Measurements from ENCODE around the gene RPS6KC1.

DNA sequence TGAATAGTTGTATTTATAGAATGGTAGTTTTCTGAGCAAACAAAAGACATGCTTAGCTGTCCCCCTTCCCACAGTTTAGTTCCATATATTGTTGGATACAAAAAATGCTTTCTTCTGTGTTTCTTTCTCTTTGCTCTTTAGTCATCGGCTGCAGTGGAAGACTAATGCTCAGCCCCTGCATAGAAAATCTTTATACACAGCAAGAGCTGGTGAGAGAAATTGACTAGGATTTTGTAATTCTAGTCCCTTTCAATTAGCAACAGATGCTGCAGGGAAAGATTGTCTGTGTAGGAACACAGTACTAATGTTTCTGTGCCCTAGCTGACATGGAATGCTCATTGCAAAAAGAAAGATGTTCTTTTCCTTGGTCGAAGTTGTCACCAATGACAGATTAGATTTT is 200.9 kb downstream of the RPS6KC1 start:
- TF ChIP-seq CTCF (IDR thresholded peaks at IDR 0.05; ENCODE audit: low read depth, low read length, poor library complexity, severe bottlenecking) (no peak), EZH2phosphoT487 (IDR thresholded peaks at IDR 0.05; ENCODE audit: borderline replicate concordance, low read length) (no peak)

Data from DOHH2 (cell line).